ENCODE measurements around the gene BICD1. TPM values are rescaled to one million over a fixed set of nuclear protein-coding genes. Genes with fewer than 3 reads are reported as not detected.

BICD1 gene
- total and polyA plus RNA-seq, 4 donors: 0.46 to 3.4 (median 1.1) TPM

DNA sequence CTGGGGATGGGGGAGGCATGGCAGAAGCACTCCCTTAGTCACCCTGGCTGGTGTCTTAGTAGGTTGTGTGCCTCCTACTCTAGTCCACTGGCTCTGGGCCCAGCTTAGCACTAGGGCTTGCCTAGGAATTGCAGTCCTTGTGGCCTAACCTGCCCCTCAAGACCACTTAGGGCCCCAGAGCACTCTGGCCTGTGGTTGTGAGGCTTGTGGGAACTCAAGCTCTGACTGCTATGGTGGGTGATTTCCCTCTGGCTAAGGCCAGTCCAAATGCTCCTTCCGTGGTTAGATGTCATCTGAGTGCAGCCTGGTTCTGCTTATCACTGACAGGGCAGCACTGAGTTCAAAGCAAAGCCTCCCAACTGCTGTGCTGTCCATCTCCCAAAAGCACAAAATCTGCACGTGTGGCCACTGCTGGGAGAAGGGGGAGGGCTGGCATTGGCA, 312.9 kb downstream of the BICD1 start:
- 45% methylated on average over 2 of the region's 2 CpGs for WGBS
- no peak for DNase-seq (ENCODE audit: low spot score)
- no peak overlapping the region for H3K27ac ChIP-seq (ENCODE audit: low read depth in 1 of 2, low read length in 2 of 2)
- H3K9ac ChIP-seq (ENCODE audit: low read depth in 1 of 2, low read length in 2 of 2): no peak overlapping the region
- no peaks in the 10 kb centered on the region for H3K4me1 ChIP-seq (ENCODE audit: control insufficient read depth in 4 of 4, insufficient read depth in 4 of 4, low read length in 3 of 4)
- TF ChIP-seq JUND (IDR thresholded peaks at IDR 0.05): no peak
- TF ChIP-seq HNF4A (conservative IDR thresholded peaks at IDR 0.05): no peak
- TF ChIP-seq TAF1 (conservative IDR thresholded peaks at IDR 0.05): no peak
- TF ChIP-seq, protein P1, sequence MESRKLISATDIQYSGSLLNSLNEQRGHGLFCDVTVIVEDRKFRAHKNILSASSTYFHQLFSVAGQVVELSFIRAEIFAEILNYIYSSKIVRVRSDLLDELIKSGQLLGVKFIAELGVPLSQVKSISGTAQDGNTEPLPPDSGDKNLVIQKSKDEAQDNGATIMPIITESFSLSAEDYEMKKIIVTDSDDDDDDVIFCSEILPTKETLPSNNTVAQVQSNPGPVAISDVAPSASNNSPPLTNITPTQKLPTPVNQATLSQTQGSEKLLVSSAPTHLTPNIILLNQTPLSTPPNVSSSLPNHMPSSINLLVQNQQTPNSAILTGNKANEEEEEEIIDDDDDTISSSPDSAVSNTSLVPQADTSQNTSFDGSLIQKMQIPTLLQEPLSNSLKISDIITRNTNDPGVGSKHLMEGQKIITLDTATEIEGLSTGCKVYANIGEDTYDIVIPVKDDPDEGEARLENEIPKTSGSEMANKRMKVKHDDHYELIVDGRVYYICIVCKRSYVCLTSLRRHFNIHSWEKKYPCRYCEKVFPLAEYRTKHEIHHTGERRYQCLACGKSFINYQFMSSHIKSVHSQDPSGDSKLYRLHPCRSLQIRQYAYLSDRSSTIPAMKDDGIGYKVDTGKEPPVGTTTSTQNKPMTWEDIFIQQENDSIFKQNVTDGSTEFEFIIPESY (IDR thresholded peaks at IDR 0.05): no peak
- no peak for TF ChIP-seq GABPA (IDR thresholded peaks at IDR 0.05 in 1 of 2, conservative IDR thresholded peaks at IDR 0.05 in 1 of 2)
- no peak for TF ChIP-seq SP1 (IDR thresholded peaks at IDR 0.05)
- TF ChIP-seq NR2F2 (IDR thresholded peaks at IDR 0.05): no peak
- TF ChIP-seq YY1 (IDR thresholded peaks at IDR 0.05): no peak
- TF ChIP-seq EGR1 (IDR thresholded peaks at IDR 0.05; ENCODE audit: low read depth in 2 of 2): no peak
- TF ChIP-seq, protein P2, sequence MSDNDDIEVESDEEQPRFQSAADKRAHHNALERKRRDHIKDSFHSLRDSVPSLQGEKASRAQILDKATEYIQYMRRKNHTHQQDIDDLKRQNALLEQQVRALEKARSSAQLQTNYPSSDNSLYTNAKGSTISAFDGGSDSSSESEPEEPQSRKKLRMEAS (IDR thresholded peaks at IDR 0.05): no peak
- TF ChIP-seq RXRA (IDR thresholded peaks at IDR 0.05): no peak
- no peak for TF ChIP-seq FOXA2 (IDR thresholded peaks at IDR 0.05)
- no peaks in the 10 kb centered on the region for H3K36me3 ChIP-seq (ENCODE audit: control insufficient read depth in 4 of 4, insufficient read depth in 3 of 4, low read depth in 1 of 4, low read length in 3 of 4)
- no peaks in the 10 kb centered on the region for H3K27me3 ChIP-seq (ENCODE audit: control insufficient read depth in 4 of 4, insufficient read depth in 4 of 4, low read length in 3 of 4)
- H3K9me3 ChIP-seq (ENCODE audit: control insufficient read depth in 4 of 4, low read length in 3 of 4): no peaks in the 10 kb centered on the region
- no peak overlapping the region for H3K4me3 ChIP-seq (ENCODE audit: low read depth in 1 of 3, low read length in 3 of 3)

DNA sequence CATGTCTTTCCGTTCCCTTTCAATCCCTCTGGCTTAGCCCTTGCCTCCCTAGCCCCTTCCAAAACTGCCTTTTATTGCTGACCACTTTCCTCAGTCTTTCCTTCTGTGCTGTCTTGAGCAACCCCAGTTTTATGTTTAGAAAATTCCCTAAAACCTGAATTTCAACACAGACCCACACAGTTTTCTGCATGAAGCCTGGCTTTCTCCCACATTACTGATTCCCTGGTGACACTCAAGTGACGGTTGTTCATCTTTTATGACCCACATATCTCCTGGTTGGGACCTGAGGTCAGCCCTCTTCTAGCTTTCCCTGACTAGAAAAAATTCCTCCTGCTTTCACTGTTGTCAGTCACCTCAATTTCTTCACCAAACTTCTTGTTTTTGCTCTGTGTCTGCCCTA, 313.7 kb downstream of the BICD1 start:
- Histone ChIP-seq H3K27me3 (ENCODE audit: control insufficient read depth in 4 of 4, insufficient read depth in 4 of 4, low read length in 3 of 4) (no peaks in the 10 kb centered on the region), H3K9me3 (ENCODE audit: control insufficient read depth in 4 of 4, low read length in 3 of 4) (no peaks in the 10 kb centered on the region), H3K36me3 (ENCODE audit: control insufficient read depth in 4 of 4, insufficient read depth in 3 of 4, low read depth in 1 of 4, low read length in 3 of 4) (no peaks in the 10 kb centered on the region), H3K27ac (ENCODE audit: low read depth in 1 of 2, low read length in 2 of 2) (no peak overlapping the region), H3K9ac (ENCODE audit: low read depth in 1 of 2, low read length in 2 of 2) (no peak overlapping the region), H3K4me3 (ENCODE audit: low read depth in 1 of 3, low read length in 3 of 3) (no peak overlapping the region), H3K4me1 (ENCODE audit: control insufficient read depth in 4 of 4, insufficient read depth in 4 of 4, low read length in 3 of 4) (no peaks in the 10 kb centered on the region)
- WGBS: 93% methylated on average over 2 of the region's 2 CpGs
- no peak for DNase-seq (ENCODE audit: low spot score)
- TF ChIP-seq, protein P3, sequence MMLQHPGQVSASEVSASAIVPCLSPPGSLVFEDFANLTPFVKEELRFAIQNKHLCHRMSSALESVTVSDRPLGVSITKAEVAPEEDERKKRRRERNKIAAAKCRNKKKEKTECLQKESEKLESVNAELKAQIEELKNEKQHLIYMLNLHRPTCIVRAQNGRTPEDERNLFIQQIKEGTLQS (IDR thresholded peaks at IDR 0.05): no peak
- TF ChIP-seq SP1 (IDR thresholded peaks at IDR 0.05) (no peak), EGR1 (IDR thresholded peaks at IDR 0.05; ENCODE audit: low read depth in 2 of 2) (no peak), FOXA1 (IDR thresholded peaks at IDR 0.05) (no peak), RXRA (IDR thresholded peaks at IDR 0.05) (no peak), RAD21 (IDR thresholded peaks at IDR 0.05) (no peak), GABPA (IDR thresholded peaks at IDR 0.05 in 1 of 2, conservative IDR thresholded peaks at IDR 0.05 in 1 of 2) (no peak)
- TF ChIP-seq, protein P1 (IDR thresholded peaks at IDR 0.05): no peak
- TF ChIP-seq, protein P4, sequence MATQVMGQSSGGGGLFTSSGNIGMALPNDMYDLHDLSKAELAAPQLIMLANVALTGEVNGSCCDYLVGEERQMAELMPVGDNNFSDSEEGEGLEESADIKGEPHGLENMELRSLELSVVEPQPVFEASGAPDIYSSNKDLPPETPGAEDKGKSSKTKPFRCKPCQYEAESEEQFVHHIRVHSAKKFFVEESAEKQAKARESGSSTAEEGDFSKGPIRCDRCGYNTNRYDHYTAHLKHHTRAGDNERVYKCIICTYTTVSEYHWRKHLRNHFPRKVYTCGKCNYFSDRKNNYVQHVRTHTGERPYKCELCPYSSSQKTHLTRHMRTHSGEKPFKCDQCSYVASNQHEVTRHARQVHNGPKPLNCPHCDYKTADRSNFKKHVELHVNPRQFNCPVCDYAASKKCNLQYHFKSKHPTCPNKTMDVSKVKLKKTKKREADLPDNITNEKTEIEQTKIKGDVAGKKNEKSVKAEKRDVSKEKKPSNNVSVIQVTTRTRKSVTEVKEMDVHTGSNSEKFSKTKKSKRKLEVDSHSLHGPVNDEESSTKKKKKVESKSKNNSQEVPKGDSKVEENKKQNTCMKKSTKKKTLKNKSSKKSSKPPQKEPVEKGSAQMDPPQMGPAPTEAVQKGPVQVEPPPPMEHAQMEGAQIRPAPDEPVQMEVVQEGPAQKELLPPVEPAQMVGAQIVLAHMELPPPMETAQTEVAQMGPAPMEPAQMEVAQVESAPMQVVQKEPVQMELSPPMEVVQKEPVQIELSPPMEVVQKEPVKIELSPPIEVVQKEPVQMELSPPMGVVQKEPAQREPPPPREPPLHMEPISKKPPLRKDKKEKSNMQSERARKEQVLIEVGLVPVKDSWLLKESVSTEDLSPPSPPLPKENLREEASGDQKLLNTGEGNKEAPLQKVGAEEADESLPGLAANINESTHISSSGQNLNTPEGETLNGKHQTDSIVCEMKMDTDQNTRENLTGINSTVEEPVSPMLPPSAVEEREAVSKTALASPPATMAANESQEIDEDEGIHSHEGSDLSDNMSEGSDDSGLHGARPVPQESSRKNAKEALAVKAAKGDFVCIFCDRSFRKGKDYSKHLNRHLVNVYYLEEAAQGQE (IDR thresholded peaks at IDR 0.05): no peak
